Small intestine (tissue), 7 donors: Measurements from ENCODE around the gene RABGAP1. TPM values are rescaled to one million over a fixed set of nuclear protein-coding genes. Genes with fewer than 3 reads are reported as not detected.

ENCODE experiments used
- DNase-seq, 2 donors: peaks; one replicate each; pipeline versions ENCODE4 v3.0.0 to v3.0.0-alpha.2; 2013
- FAIRE-seq: peaks from 2 replicates; lab custom pipeline; 2012; peaks lifted over from hg19 to GRCh38; lab: Jason Lieb, UNC
- H3K27ac ChIP-seq, 3 donors: one replicate each; pipeline ENCODE4 v1.5.1; 2013; ENCODE audit warnings: low read length in 2 of 3, mild to moderate bottlenecking in 2 of 3, control low read depth in 1 of 3, inconsistent platforms in 1 of 3, low read depth in 1 of 3, moderate library complexity in 1 of 3
- H3K27me3 ChIP-seq, 3 donors: one replicate each; pipeline ENCODE4 v1.6.1; 2013; ENCODE audit warnings: low read length in 3 of 3, inconsistent platforms in 1 of 3; ENCODE audit not compliant: control insufficient read depth in 3 of 3, insufficient read depth in 3 of 3
- H3K36me3 ChIP-seq, 3 donors: one replicate each; pipeline ENCODE4 v1.6.1; 2013; ENCODE audit warnings: low read length in 3 of 3, inconsistent platforms in 1 of 3, low read depth in 1 of 3, mild to moderate bottlenecking in 1 of 3, moderate library complexity in 1 of 3; ENCODE audit not compliant: control insufficient read depth in 3 of 3, insufficient read depth in 2 of 3
- H3K4me1 ChIP-seq, 3 donors: one replicate each; pipeline ENCODE4 v1.6.1; 2013; ENCODE audit warnings: low read length in 2 of 3, inconsistent platforms in 1 of 3, low read depth in 1 of 3, mild to moderate bottlenecking in 1 of 3, moderate library complexity in 1 of 3; ENCODE audit not compliant: control insufficient read depth in 3 of 3, insufficient read depth in 2 of 3
- H3K4me3 ChIP-seq, 3 donors: one replicate each; pipeline ENCODE4 v1.5.1; 2013; ENCODE audit warnings: low read length in 3 of 3, control low read depth in 1 of 3, inconsistent platforms in 1 of 3, low read depth in 1 of 3, mild to moderate bottlenecking in 1 of 3, moderate library complexity in 1 of 3
- H3K9me3 ChIP-seq, 2 donors: one replicate each; pipeline ENCODE4 v1.6.1; 2013; ENCODE audit warnings: low read depth in 1 of 2, low read length in 1 of 2; ENCODE audit not compliant: control insufficient read depth in 2 of 2, insufficient read depth in 1 of 2
- WGBS, 3 donors: extraction: QIAGEN DNeasy Blood & Tissue Kit; methylation state at CpG; one replicate each; pipeline ENCODE4 v1.1.7; 2013; 5-methylcytosine and 5-hydroxymethylcytosine counted together
- polyA plus RNA-seq, 4 donors: library from polyadenylated mRNA; stranded (reverse) in 3 of 4; unstranded in 1 of 4; fragments of 200-250 nt in 3 of 4; fragments of 120-200 nt in 1 of 4; gene quantifications; one replicate each; pipeline versions ENCODE4 v1.2.1 to v1.2.3, GENCODE V29; 2013
- donor health status: healthy with polysubstance abuse.
- donor health status: control.
- donor health status: control.
- donor health status: Bipolar disorder and iron deficiency.
- donor health status: healthy.

Gene RABGAP1
- polyA plus RNA-seq, 4 donors, result 5.9 to 35.1 (median 8.5) TPM

GRCh38 chr9:123099548-123099947 is 158.7 kb downstream of the RABGAP1 start:
- peak overlapping the region in 1 of 3 donors; percentile 29 for H3K27ac ChIP-seq
- no peaks in the 10 kb centered on the region for H3K27me3 ChIP-seq
- H3K4me3 ChIP-seq, result no peak overlapping the region
- H3K4me1 ChIP-seq, result no peaks in the 10 kb centered on the region
- peaks cover 13 to 47% (median 22%) of the 10 kb centered on the region in 3 donors for H3K36me3 ChIP-seq
- DNase-seq (peak in 1 of 2 donors; percentile 20), FAIRE-seq (no peak)
- 93 to 98% (median 96%) methylated on average over 3 of the region's 3 CpGs for WGBS, 3 donors
- no peaks in the 10 kb centered on the region for H3K9me3 ChIP-seq

DNA sequence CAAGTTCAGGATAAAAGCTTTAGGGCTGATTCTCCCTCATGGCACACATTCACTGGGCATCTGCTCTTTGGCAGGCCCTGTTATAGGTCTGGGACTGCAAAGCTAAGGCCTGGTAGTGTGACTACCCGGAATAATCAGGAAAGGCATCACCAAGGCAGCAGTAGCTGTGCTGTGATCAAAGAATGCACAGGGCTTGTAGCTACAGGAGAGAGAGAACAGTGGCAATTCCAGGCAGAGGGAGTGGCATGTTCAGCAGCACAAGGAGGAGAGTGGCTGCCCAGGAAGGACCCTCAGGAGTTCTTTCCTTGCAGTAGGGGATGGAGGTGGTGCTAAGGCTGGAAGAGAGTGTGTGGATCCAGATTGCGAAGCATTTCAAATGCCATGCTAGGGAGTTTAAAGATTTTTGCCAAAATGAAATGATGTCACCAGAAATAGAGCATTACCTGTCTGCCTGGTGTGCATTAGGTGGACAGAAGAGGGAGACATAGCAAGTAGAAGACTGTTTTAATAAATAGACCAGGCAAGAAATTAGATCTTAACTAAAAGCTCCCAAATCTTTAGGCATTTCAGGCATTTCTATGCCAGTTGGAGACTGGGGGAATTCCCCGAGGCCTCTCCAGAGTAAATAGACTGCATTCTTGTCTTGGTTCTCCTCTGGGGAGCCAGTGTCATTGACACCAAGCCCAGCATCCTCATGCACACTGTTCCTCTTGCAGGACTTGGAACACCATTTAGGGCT is 161.7 kb downstream of the RABGAP1 start:
- FAIRE-seq, result no peak

GRCh38 chr9:123104807-123105206 is 164.0 kb downstream of the RABGAP1 start:
- Histone ChIP-seq H3K9me3 (no peaks in the 10 kb centered on the region), H3K27ac (no peak overlapping the region), H3K27me3 (no peaks in the 10 kb centered on the region), H3K4me1 (peaks cover 0 to 15% (median 5%) of the 10 kb centered on the region in 3 donors), H3K4me3 (no peak overlapping the region), H3K36me3 (peaks cover 15 to 64% (median 19%) of the 10 kb centered on the region in 3 donors)
- DNase-seq (peak in 1 of 2 donors; percentile 45), FAIRE-seq (no peak)
- 65 to 78% (median 76%) methylated on average over 7 of the region's 7 CpGs for WGBS, 3 donors

More for the DNA sequence above, 161.7 kb downstream of the RABGAP1 start:
- H3K36me3 ChIP-seq, result peaks cover 13 to 60% (median 22%) of the 10 kb centered on the region in 3 donors
- peak in 1 of 2 donors; percentile 18 for DNase-seq
- H3K4me3 ChIP-seq, result no peak overlapping the region
- no peaks in the 10 kb centered on the region for H3K27me3 ChIP-seq
- H3K4me1 ChIP-seq, result peaks cover 0 to 6% (median 0%) of the 10 kb centered on the region in 3 donors
- H3K9me3 ChIP-seq, result no peaks in the 10 kb centered on the region
- 88 to 94% (median 91%) methylated on average over 3 of the region's 3 CpGs for WGBS, 3 donors
- no peak overlapping the region for H3K27ac ChIP-seq

GRCh38 chr9:123105490-123105889 is 164.7 kb downstream of the RABGAP1 start:
- Histone ChIP-seq H3K4me3 (no peak overlapping the region), H3K4me1 (peaks cover 0 to 22% (median 10%) of the 10 kb centered on the region in 3 donors), H3K27me3 (no peaks in the 10 kb centered on the region), H3K9me3 (no peaks in the 10 kb centered on the region), H3K36me3 (peaks cover 15 to 71% (median 18%) of the 10 kb centered on the region in 3 donors), H3K27ac (no peak overlapping the region)
- DNase-seq, result no peak
- 84 to 89% (median 86%) methylated on average over 5 of the region's 5 CpGs for WGBS, 3 donors
- FAIRE-seq, result no peak

- no peaks in the 10 kb centered on the region for H3K27me3 ChIP-seq
- peaks cover 0 to 43% (median 10%) of the 10 kb centered on the region in 3 donors for H3K4me1 ChIP-seq
- no peak for FAIRE-seq
- WGBS, 3 donors, result 80 to 86% (median 83%) methylated on average over 11 of the region's 11 CpGs
- H3K4me3 ChIP-seq, result no peak overlapping the region
- no peak for DNase-seq
- H3K9me3 ChIP-seq, result no peaks in the 10 kb centered on the region
- H3K36me3 ChIP-seq, result peaks cover 6 to 76% (median 9%) of the 10 kb centered on the region in 3 donors
- H3K27ac ChIP-seq, result no peak overlapping the region
These were observed 166.9 kb downstream of the RABGAP1 start for GRCh38 chr9:123107639-123108285.

- no peak for DNase-seq
- peaks cover 0 to 43% (median 10%) of the 10 kb centered on the region in 3 donors for H3K4me1 ChIP-seq
- WGBS, 3 donors, result 84 to 86% (median 86%) methylated on average over 9 of the region's 9 CpGs
- H3K4me3 ChIP-seq, result no peak overlapping the region
- no peaks in the 10 kb centered on the region for H3K9me3 ChIP-seq
- peak overlapping the region in 1 of 3 donors; percentile 81 for H3K27ac ChIP-seq
- H3K27me3 ChIP-seq, result no peaks in the 10 kb centered on the region
- no peak for FAIRE-seq
- H3K36me3 ChIP-seq, result peaks cover 6 to 72% (median 8%) of the 10 kb centered on the region in 3 donors
These were observed 168.2 kb downstream of the RABGAP1 start for GRCh38 chr9:123108976-123109375.

DNA sequence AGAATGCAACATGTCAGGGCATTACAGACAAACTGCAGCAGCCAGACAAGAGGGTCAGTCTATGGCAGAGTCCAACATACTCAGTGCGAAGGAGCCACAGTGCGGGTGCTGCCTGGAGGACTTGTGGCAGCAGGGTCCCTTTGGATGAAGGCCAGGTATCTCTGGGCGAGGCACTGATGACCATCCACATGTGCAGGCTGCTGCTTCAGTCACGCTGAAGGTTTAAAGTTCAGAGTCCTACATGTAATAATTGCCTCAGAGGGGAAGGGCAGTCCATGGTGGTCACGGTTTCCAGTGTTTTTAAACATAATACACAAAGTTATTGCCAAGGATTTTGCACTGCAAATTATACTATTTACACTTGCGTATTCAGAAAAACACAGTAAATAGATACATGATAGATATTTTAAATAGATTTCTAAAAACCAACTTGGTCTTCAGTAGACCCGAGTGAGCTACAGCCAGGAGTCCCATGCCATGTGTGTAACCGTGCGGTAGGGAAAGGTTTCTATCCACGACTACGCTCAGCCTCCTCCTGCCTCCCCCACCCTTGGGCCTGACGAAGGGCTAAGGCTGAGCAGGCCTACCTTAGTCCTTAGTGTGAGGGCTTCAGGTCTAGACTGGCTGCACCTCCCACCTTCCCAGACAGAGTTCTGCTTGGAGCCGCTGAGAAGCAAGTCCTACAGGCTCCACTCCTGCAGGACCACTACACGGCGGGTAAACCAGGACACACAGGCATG is 168.9 kb downstream of the RABGAP1 start:
- H3K4me3 ChIP-seq, result no peak overlapping the region
- H3K27ac ChIP-seq, result peak overlapping the region in 2 of 3 donors; percentile 14 to 81
- peaks cover 6 to 74% (median 10%) of the 10 kb centered on the region in 3 donors for H3K36me3 ChIP-seq
- FAIRE-seq (no peak), DNase-seq (peak; percentile 92)
- H3K27me3 ChIP-seq, result no peaks in the 10 kb centered on the region
- no peaks in the 10 kb centered on the region for H3K9me3 ChIP-seq
- WGBS, 3 donors, result 64 to 82% (median 74%) methylated on average over 15 of the region's 15 CpGs
- H3K4me1 ChIP-seq, result peaks cover 0 to 42% (median 10%) of the 10 kb centered on the region in 3 donors
